ENCODE data around the gene FSTL3.
A peak's percentile ranks its signal among the peaks of the same experiment; 100 is the strongest.

The FSTL3 gene

GRCh38 chr19:661427-662196, 14.6 kb upstream of the FSTL3 start:
- no peak for TF ChIP-seq CTCF (IDR thresholded peaks at IDR 0.05; ENCODE audit: poor library complexity, severe bottlenecking)
- DNase-seq (ENCODE audit: low spot score) (no peak), ATAC-seq (ENCODE audit: low read depth) (peak; percentile 13; the same call in 1 of the 3 replicates)
- H3K27ac ChIP-seq (ENCODE audit: poor library complexity, severe bottlenecking) = peak overlapping the region; percentile 86
- peaks cover 18% of the 10 kb centered on the region for H3K4me1 ChIP-seq (ENCODE audit: insufficient read depth, poor library complexity, severe bottlenecking)
- H3K9me3 ChIP-seq (ENCODE audit: severe bottlenecking) = no peaks in the 10 kb centered on the region
- H3K27me3 ChIP-seq (ENCODE audit: insufficient read depth, poor library complexity, severe bottlenecking) = no peaks in the 10 kb centered on the region
- peak overlapping the region; percentile 99 for H3K4me3 ChIP-seq (ENCODE audit: severe bottlenecking)
- peaks cover 27% of the 10 kb centered on the region for H3K36me3 ChIP-seq (ENCODE audit: low read depth)

GRCh38 chr19:662207-662961, 13.8 kb upstream of the FSTL3 start:
- H3K9me3 ChIP-seq (ENCODE audit: severe bottlenecking) = no peaks in the 10 kb centered on the region
- peak overlapping the region; percentile 86 for H3K27ac ChIP-seq (ENCODE audit: poor library complexity, severe bottlenecking)
- H3K27me3 ChIP-seq (ENCODE audit: insufficient read depth, poor library complexity, severe bottlenecking) = no peaks in the 10 kb centered on the region
- no peak for TF ChIP-seq CTCF (IDR thresholded peaks at IDR 0.05; ENCODE audit: poor library complexity, severe bottlenecking)
- H3K4me1 ChIP-seq (ENCODE audit: insufficient read depth, poor library complexity, severe bottlenecking) = peaks cover 18% of the 10 kb centered on the region
- H3K4me3 ChIP-seq (ENCODE audit: severe bottlenecking) = peak overlapping the region; percentile 99
- ATAC-seq (ENCODE audit: low read depth) (no peak), DNase-seq (ENCODE audit: low spot score) (no peak)
- H3K36me3 ChIP-seq (ENCODE audit: low read depth) = peaks cover 26% of the 10 kb centered on the region

GRCh38 chr19:662962-663681, 13.1 kb upstream of the FSTL3 start, which contains the start of gene RNF126:
Gene RNF126, minus strand, starts transcription at chr19:663214. Its CDS starts 93 bp downstream, at chr19:663121.
- H3K27me3 ChIP-seq (ENCODE audit: insufficient read depth, poor library complexity, severe bottlenecking) = no peaks in the 10 kb centered on the region
- DNase-seq (ENCODE audit: low spot score) (no peak), ATAC-seq (ENCODE audit: low read depth) (peak; percentile 40)
- peaks cover 18% of the 10 kb centered on the region for H3K4me1 ChIP-seq (ENCODE audit: insufficient read depth, poor library complexity, severe bottlenecking)
- peaks cover 20% of the 10 kb centered on the region for H3K36me3 ChIP-seq (ENCODE audit: low read depth)
- no peak for TF ChIP-seq CTCF (IDR thresholded peaks at IDR 0.05; ENCODE audit: poor library complexity, severe bottlenecking)
- peak within 1 kb of the TSS; percentile 99 for H3K4me3 ChIP-seq (ENCODE audit: severe bottlenecking)
- peak within 1 kb of the TSS; percentile 86 for H3K27ac ChIP-seq (ENCODE audit: poor library complexity, severe bottlenecking)
- H3K9me3 ChIP-seq (ENCODE audit: severe bottlenecking) = no peaks in the 10 kb centered on the region

GRCh38 chr19:663682-664117, 12.5 kb upstream of the FSTL3 start:
- TF ChIP-seq CTCF (IDR thresholded peaks at IDR 0.05; ENCODE audit: poor library complexity, severe bottlenecking) = no peak
- Histone ChIP-seq H3K27me3 (ENCODE audit: insufficient read depth, poor library complexity, severe bottlenecking) (no peaks in the 10 kb centered on the region), H3K4me1 (ENCODE audit: insufficient read depth, poor library complexity, severe bottlenecking) (peaks cover 18% of the 10 kb centered on the region), H3K4me3 (ENCODE audit: severe bottlenecking) (peak overlapping the region; percentile 99), H3K36me3 (ENCODE audit: low read depth) (peaks cover 14% of the 10 kb centered on the region), H3K27ac (ENCODE audit: poor library complexity, severe bottlenecking) (peak overlapping the region; percentile 86), H3K9me3 (ENCODE audit: severe bottlenecking) (no peaks in the 10 kb centered on the region)
- no peak for ATAC-seq (ENCODE audit: low read depth)
- DNase-seq (ENCODE audit: low spot score) = no peak
